GM21717 (cell line): Measurements from ENCODE around the gene TTC28.

Experiments
- ATAC-seq: cut with Tn5 transposase; IDR thresholded peaks from one replicate; pipeline ENCODE4 v1.9.1; 2021; ENCODE audit warnings: mild to moderate bottlenecking, moderate library complexity; ENCODE audit not compliant: unreplicated experiment

TTC28 gene

GRCh38 chr22:28015046-28015425 lies 664.6 kb downstream of the TTC28 start:
- no peak for ATAC-seq

GRCh38 chr22:28014211-28015045 lies 665.2 kb downstream of the TTC28 start:
- ATAC-seq: no peak

GRCh38 chr22:28013611-28014010 lies 666.0 kb downstream of the TTC28 start:
- no peak for ATAC-seq

GRCh38 chr22:28012832-28013460 lies 666.7 kb downstream of the TTC28 start:
- ATAC-seq: no peak

GRCh38 chr22:28009272-28009827 lies 670.3 kb downstream of the TTC28 start:
- ATAC-seq: no peak

- no peak for ATAC-seq
Measured at GRCh38 chr22:28008649-28009048, 671.0 kb downstream of the TTC28 start.

GRCh38 chr22:28008056-28008455 lies 671.6 kb downstream of the TTC28 start:
- no peak for ATAC-seq

GRCh38 chr22:28006271-28006670 lies 673.4 kb downstream of the TTC28 start:
- no peak for ATAC-seq

- ATAC-seq: no peak
Measured at GRCh38 chr22:28005513-28005912, 674.1 kb downstream of the TTC28 start.

- ATAC-seq: no peak
Measured at GRCh38 chr22:28004021-28004420, 675.6 kb downstream of the TTC28 start.

- ATAC-seq: no peak
Measured at GRCh38 chr22:28002863-28003565, 676.6 kb downstream of the TTC28 start.

- no peak for ATAC-seq
Measured at GRCh38 chr22:28002181-28002700, 677.4 kb downstream of the TTC28 start.

- ATAC-seq: no peak
Measured at GRCh38 chr22:28001171-28001835, 678.3 kb downstream of the TTC28 start.

GRCh38 chr22:28000361-28000760 lies 679.3 kb downstream of the TTC28 start:
- no peak for ATAC-seq

GRCh38 chr22:27999876-28000275 lies 679.8 kb downstream of the TTC28 start:
- ATAC-seq: no peak

- ATAC-seq: no peak
Measured at GRCh38 chr22:27998511-27999410, 680.9 kb downstream of the TTC28 start.

- ATAC-seq: no peak
Measured at GRCh38 chr22:27997538-27997937, 682.1 kb downstream of the TTC28 start.

- no peak for ATAC-seq
Measured at GRCh38 chr22:27996981-27997380, 682.7 kb downstream of the TTC28 start.

GRCh38 chr22:27996529-27996925 lies 683.1 kb downstream of the TTC28 start:
- ATAC-seq: no peak
